GM19025 (cell line): ENCODE measurements around the gene PIGP.
"Not testable (repeated sequence)": the region's sequence is repeated elsewhere in the genome, so short reads cannot be mapped to it uniquely, and the experiment has no call there.

Experiments
- ATAC-seq: cut with Tn5 transposase; IDR thresholded peaks from one replicate; pipeline ENCODE4 v1.9.1; 2021; ENCODE audit warnings: mild to moderate bottlenecking, low read depth, moderate library complexity; ENCODE audit not compliant: unreplicated experiment

Gene PIGP

GRCh38 chr21:37072988-37073416 lies at the start of gene PIGP, which contains the start of gene TTC3:
Gene PIGP, minus strand, starts transcription at chr21:37073071. Its CDS starts 556 bp downstream, at chr21:37072515.
Gene TTC3, plus strand, starts transcription at chr21:37073254. Its CDS starts 14,004 bp downstream, at chr21:37087258.
- peak; percentile 69 for ATAC-seq

GRCh38 chr21:37119421-37120218 lies 46.7 kb upstream of the PIGP start:
- no peak for ATAC-seq

GRCh38 chr21:37118187-37118826 lies 45.4 kb upstream of the PIGP start:
- no peak for ATAC-seq

GRCh38 chr21:37117204-37117603 lies 44.3 kb upstream of the PIGP start:
- ATAC-seq, result no peak

- ATAC-seq, result not testable (repeated sequence)
Observed at GRCh38 chr21:37116459-37116858, 43.6 kb upstream of the PIGP start.

- ATAC-seq, result not testable (repeated sequence)
Observed at GRCh38 chr21:37114301-37114700, 41.4 kb upstream of the PIGP start.

GRCh38 chr21:37111029-37111428 lies 38.2 kb upstream of the PIGP start:
- ATAC-seq, result not testable (repeated sequence)

- ATAC-seq, result no peak
Observed at GRCh38 chr21:37106998-37107397, 34.1 kb upstream of the PIGP start.

- not testable (repeated sequence) for ATAC-seq
Observed at GRCh38 chr21:37102746-37103145, 29.9 kb upstream of the PIGP start.

- no peak for ATAC-seq
Observed at GRCh38 chr21:37101384-37101783, 28.5 kb upstream of the PIGP start.

GRCh38 chr21:37100316-37100715 lies 27.4 kb upstream of the PIGP start:
- no peak for ATAC-seq

GRCh38 chr21:37098751-37099150 lies 25.9 kb upstream of the PIGP start:
- ATAC-seq, result no peak

- no peak for ATAC-seq
Observed at GRCh38 chr21:37095821-37096220, 22.9 kb upstream of the PIGP start.

GRCh38 chr21:37093977-37094376 lies 21.1 kb upstream of the PIGP start:
- no peak for ATAC-seq

GRCh38 chr21:37088186-37088735 lies 15.4 kb upstream of the PIGP start:
- ATAC-seq, result no peak

GRCh38 chr21:37087188-37087587 lies 14.3 kb upstream of the PIGP start:
- ATAC-seq, result no peak

GRCh38 chr21:37085726-37086125 lies 12.9 kb upstream of the PIGP start:
- ATAC-seq, result no peak

- no peak for ATAC-seq
Observed at GRCh38 chr21:37082856-37083528, 10.1 kb upstream of the PIGP start.

- ATAC-seq, result no peak
Observed at GRCh38 chr21:37082375-37082774, 9.5 kb upstream of the PIGP start.

GRCh38 chr21:37079211-37079824 lies 6.4 kb upstream of the PIGP start:
- ATAC-seq, result no peak
